GM21447 (cell line): Measurements from ENCODE around the gene DNAJC3.
"Not testable (repeated sequence)": the region's sequence is repeated elsewhere in the genome, so short reads cannot be mapped to it uniquely, and the experiment has no call there.

Source experiments
- ATAC-seq: cut with Tn5 transposase; IDR thresholded peaks from one replicate; pipeline ENCODE4 v1.9.1; 2021; ENCODE audit not compliant: unreplicated experiment

The DNAJC3 gene

GRCh38 chr13:95713651-95714050 is 36.7 kb downstream of the DNAJC3 start:
- ATAC-seq = no peak

- ATAC-seq = no peak
These were observed 37.3 kb downstream of the DNAJC3 start for GRCh38 chr13:95714142-95714832.

GRCh38 chr13:95716231-95716630 is 39.3 kb downstream of the DNAJC3 start:
- no peak for ATAC-seq

- no peak for ATAC-seq
These were observed 45.3 kb downstream of the DNAJC3 start for GRCh38 chr13:95722241-95722640.

GRCh38 chr13:95723438-95723837 is 46.5 kb downstream of the DNAJC3 start:
- no peak for ATAC-seq

GRCh38 chr13:95724252-95724651 is 47.3 kb downstream of the DNAJC3 start:
- no peak for ATAC-seq

- ATAC-seq = no peak
These were observed 49.9 kb downstream of the DNAJC3 start for GRCh38 chr13:95726876-95727275.

- no peak for ATAC-seq
These were observed 52.0 kb downstream of the DNAJC3 start for GRCh38 chr13:95728957-95729356.

GRCh38 chr13:95734124-95734523 is 57.2 kb downstream of the DNAJC3 start:
- ATAC-seq = no peak

GRCh38 chr13:95740071-95740978 is 63.4 kb downstream of the DNAJC3 start:
- ATAC-seq = not testable (repeated sequence)

GRCh38 chr13:95740979-95741320 is 64.0 kb downstream of the DNAJC3 start:
- ATAC-seq = no peak

- no peak for ATAC-seq
These were observed 64.9 kb downstream of the DNAJC3 start for GRCh38 chr13:95741584-95742563.

GRCh38 chr13:95743192-95743591 is 66.3 kb downstream of the DNAJC3 start:
- ATAC-seq = no peak

- ATAC-seq = no peak
These were observed 68.3 kb downstream of the DNAJC3 start for GRCh38 chr13:95745289-95745688.

GRCh38 chr13:95745752-95746151 is 68.8 kb downstream of the DNAJC3 start:
- no peak for ATAC-seq

- no peak for ATAC-seq
These were observed 72.6 kb downstream of the DNAJC3 start for GRCh38 chr13:95749545-95749944.

- ATAC-seq = no peak
These were observed 75.7 kb downstream of the DNAJC3 start for GRCh38 chr13:95752677-95753076.

- no peak for ATAC-seq
These were observed 77.1 kb downstream of the DNAJC3 start for GRCh38 chr13:95754069-95754468.

- no peak for ATAC-seq
These were observed 79.1 kb downstream of the DNAJC3 start for GRCh38 chr13:95756072-95756471.

- ATAC-seq = not testable (repeated sequence)
These were observed 85.7 kb downstream of the DNAJC3 start for GRCh38 chr13:95762626-95763025.

- ATAC-seq = no peak
These were observed 86.7 kb downstream of the DNAJC3 start for GRCh38 chr13:95763601-95764000.
